Mucosa of descending colon (tissue), 3 donors: ENCODE results near the gene GFI1B. TPM values are rescaled to one million over a fixed set of nuclear protein-coding genes. Genes with fewer than 3 reads are reported as not detected.
"Not testable (repeated sequence)": the region's sequence is repeated elsewhere in the genome, so short reads cannot be mapped to it uniquely, and the experiment has no call there.

Experiments
- ATAC-seq: fragments of 200-7000 bp; cut with Tn5 transposase; one replicate; pipeline ENCODE4 v1.9.1; 2020; ENCODE audit warnings: mild to moderate bottlenecking, moderate library complexity
- DNase-seq, 3 donors: peaks; one replicate each; pipeline ENCODE4 v3.0.0-alpha.2; 2020
- H3K36me3 ChIP-seq: fragments of 200-600 bp; one replicate; pipeline ENCODE4 v1.8.0; 2021; ENCODE audit warnings: low read depth, mild to moderate bottlenecking
- H3K4me1 ChIP-seq: fragments of 200-600 bp; one replicate; pipeline ENCODE4 v1.8.0; 2021; ENCODE audit warnings: low read depth, mild to moderate bottlenecking
- H3K4me3 ChIP-seq: fragments of 200-600 bp; one replicate; pipeline ENCODE4 v1.8.0; 2021; ENCODE audit warnings: mild to moderate bottlenecking
- H3K9me3 ChIP-seq: fragments of 200-600 bp; one replicate; pipeline ENCODE4 v1.8.0; 2021; ENCODE audit warnings: mild to moderate bottlenecking
- CTCF ChIP-seq: fragments of 200-600 bp; IDR thresholded peaks from one replicate; pipeline ENCODE4 v1.8.0; 2022; ENCODE audit warnings: antibody characterized with exemption, mild to moderate bottlenecking
- intact Hi-C, 2 donors: fragments of 100-400 bp; cut with DNase I in 1 of 2; cut with micrococcal nuclease in 1 of 2; formaldehyde crosslinking; loops; one replicate each; pipeline versions ENCODE4 v1.11.0 to v1.11.1; 2022; cut with DNase I, micrococcal nuclease
- total RNA-seq, 3 donors: library from RNA; stranded (reverse); fragmentation: NEBNext Ultra II Directional in 2 of 3; extraction: Animal tissue kit (Norgen Biotek cat#: 25700) in 2 of 3; gene quantifications; one replicate each; pipeline versions ENCODE4 v1.2.1 to v1.2.4, GENCODE V29; 2021 to 2023
- donor health status: DM: no; HTN: no; CAD: no; lungs with moderate emphysema.
- donor health status: DM: no; HTN: no; CAD: no.
- donor health status: DM: no; HTN: yes; CAD: no.

GFI1B gene
- total RNA-seq, 3 donors from 2014 or later: 1.4 to 2.6 (median 1.5) TPM

GRCh38 chr9:132989414-132989996, 11.0 kb downstream of the GFI1B start:
- TF ChIP-seq CTCF: no peak
- no peaks in the 10 kb centered on the region for H3K36me3 ChIP-seq
- H3K4me1 ChIP-seq: peaks cover 3% of the 10 kb centered on the region
- no peak overlapping the region for H3K4me3 ChIP-seq
- intact Hi-C loops: no loop called here
- no peak for DNase-seq
- no peaks in the 10 kb centered on the region for H3K9me3 ChIP-seq
- no peak for ATAC-seq

DNA sequence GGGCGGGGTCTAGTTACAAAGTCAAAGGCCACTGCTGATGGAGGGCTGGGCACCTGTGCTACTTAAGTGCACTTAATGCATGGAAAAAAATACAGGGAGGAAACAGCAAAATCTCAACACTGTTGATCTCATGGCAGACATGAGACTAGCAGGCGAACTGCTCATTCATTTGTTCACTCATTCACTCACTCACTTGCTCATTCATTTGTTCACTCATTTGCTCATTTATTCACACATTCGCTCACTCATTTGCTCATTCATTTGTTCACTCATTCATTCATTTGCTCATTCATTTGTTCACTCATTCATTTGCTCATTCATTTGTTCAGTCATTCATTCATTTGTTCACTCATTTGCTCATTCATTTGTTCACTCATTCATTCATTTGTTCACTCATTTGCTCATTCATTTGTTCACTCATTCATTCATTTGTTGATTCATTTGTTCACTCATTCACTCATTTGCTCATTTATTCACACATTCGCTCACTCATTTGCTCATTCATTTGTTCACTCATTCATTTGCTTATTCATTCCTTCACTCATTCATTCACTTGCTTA, 11.6 kb downstream of the GFI1B start:
- H3K36me3 ChIP-seq, H3K4me1 ChIP-seq, intact Hi-C loops, ATAC-seq, DNase-seq, H3K9me3 ChIP-seq, H3K4me3 ChIP-seq: not testable (repeated sequence)

GRCh38 chr9:132990781-132991180, 12.3 kb downstream of the GFI1B start:
- intact Hi-C loops: no loop called here
- ATAC-seq (no peak), DNase-seq (no peak)

GRCh38 chr9:132991351-132992300, 13.1 kb downstream of the GFI1B start:
- H3K4me1 ChIP-seq: peaks cover 5% of the 10 kb centered on the region
- no peak for ATAC-seq

More at GRCh38 chr9:132990781-132991180, 12.3 kb downstream of the GFI1B start:
- no peaks in the 10 kb centered on the region for H3K9me3 ChIP-seq
- TF ChIP-seq CTCF: no peak
- no peak overlapping the region for H3K4me3 ChIP-seq
- peaks cover 5% of the 10 kb centered on the region for H3K4me1 ChIP-seq
- H3K36me3 ChIP-seq: no peaks in the 10 kb centered on the region

DNA sequence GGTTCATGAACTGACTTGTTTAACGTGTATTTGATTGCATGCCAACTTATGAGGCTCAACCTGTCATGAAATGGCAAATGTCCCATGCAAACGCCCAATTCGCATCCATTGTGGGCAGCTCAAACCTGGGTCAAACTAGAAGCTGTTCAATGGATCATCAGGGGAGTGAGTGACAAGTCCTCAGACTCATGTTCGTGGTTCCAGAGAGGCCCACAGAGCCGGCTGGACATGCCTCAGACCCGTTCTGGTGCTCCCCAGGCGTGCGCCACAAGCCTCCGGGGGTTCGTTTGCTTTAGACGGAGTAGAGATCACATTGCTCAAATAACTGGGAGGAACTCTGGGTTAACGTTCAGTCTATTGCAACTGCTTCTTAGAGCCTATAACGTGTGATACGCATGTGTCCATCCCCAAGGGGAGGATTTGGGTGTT, 15.0 kb downstream of the GFI1B start:
- intact Hi-C loops: no loop called here
- Histone ChIP-seq H3K36me3 (no peaks in the 10 kb centered on the region), H3K4me1 (peaks cover 5% of the 10 kb centered on the region), H3K4me3 (no peak overlapping the region), H3K9me3 (no peaks in the 10 kb centered on the region)
- ATAC-seq (no peak), DNase-seq (no peak)
- no peak for TF ChIP-seq CTCF

More at GRCh38 chr9:132991351-132992300, 13.1 kb downstream of the GFI1B start:
- TF ChIP-seq CTCF: no peak
- intact Hi-C loops: no loop called here
- DNase-seq: no peak
- Histone ChIP-seq H3K9me3 (no peaks in the 10 kb centered on the region), H3K4me3 (no peak overlapping the region), H3K36me3 (no peaks in the 10 kb centered on the region)
